ENCODE data around the gene CHST4. TPM values are rescaled to one million over a fixed set of nuclear protein-coding genes. Genes with fewer than 3 reads are reported as not detected.

CHST4 gene
- total RNA-seq, 1 experiment from 2014 or later, result 0.14 TPM

GRCh38 chr16:71491054-71491453, 35.2 kb upstream of the CHST4 start:
- intact Hi-C loops (cut with micrococcal nuclease), result no loop called here
- no peaks in the 10 kb centered on the region for H3K9me3 Mint-ChIP-seq (ENCODE audit: unreplicated experiment)
- H3K4me1 Mint-ChIP-seq (ENCODE audit: insufficient read depth, unreplicated experiment), result no peaks in the 10 kb centered on the region
- no peak for DNase-seq (ENCODE audit: unreplicated experiment)
- no peak overlapping the region for H3K4me3 Mint-ChIP-seq (ENCODE audit: unreplicated experiment)
- no peak overlapping the region for H3K27ac Mint-ChIP-seq (ENCODE audit: low read depth, unreplicated experiment)
- BruUV-seq (replicated peaks), result no TSS peak
- CTCF ChIA-PET, result interaction anchor here (0.6 to 1.4 kb wide), 2 partner anchors 78 to 390 kb away, joined by 3 to 8 read pairs; no protein-coding TSS in a partner anchor
- TF ChIP-seq CTCF (IDR thresholded peaks at IDR 0.05; ENCODE audit: unreplicated experiment), result no peak
- POLR2A ChIA-PET, result no interaction called here
- no peaks in the 10 kb centered on the region for H3K36me3 Mint-ChIP-seq (ENCODE audit: insufficient read depth, unreplicated experiment)
- H3K27me3 Mint-ChIP-seq (ENCODE audit: insufficient read depth, unreplicated experiment), result no peaks in the 10 kb centered on the region

GRCh38 chr16:71492786-71493185, 33.4 kb upstream of the CHST4 start:
- no peaks in the 10 kb centered on the region for H3K36me3 Mint-ChIP-seq (ENCODE audit: insufficient read depth, unreplicated experiment)
- no peak overlapping the region for H3K27ac Mint-ChIP-seq (ENCODE audit: low read depth, unreplicated experiment)
- H3K9me3 Mint-ChIP-seq (ENCODE audit: unreplicated experiment), result no peaks in the 10 kb centered on the region
- CTCF ChIA-PET, result interaction anchor here (0.8 to 1.8 kb wide), 2 partner anchors 20 to 80 kb away, joined by 3 to 6 read pairs; no protein-coding TSS in a partner anchor
- no peaks in the 10 kb centered on the region for H3K27me3 Mint-ChIP-seq (ENCODE audit: insufficient read depth, unreplicated experiment)
- H3K4me1 Mint-ChIP-seq (ENCODE audit: insufficient read depth, unreplicated experiment), result no peaks in the 10 kb centered on the region
- intact Hi-C loops (cut with micrococcal nuclease), result no loop called here
- TF ChIP-seq CTCF (IDR thresholded peaks at IDR 0.05; ENCODE audit: unreplicated experiment), result no peak
- no TSS peak for BruUV-seq (replicated peaks)
- DNase-seq (ENCODE audit: unreplicated experiment), result no peak
- H3K4me3 Mint-ChIP-seq (ENCODE audit: unreplicated experiment), result no peak overlapping the region
- POLR2A ChIA-PET, result no interaction called here

GRCh38 chr16:71493213-71493612, 33.0 kb upstream of the CHST4 start:
- H3K4me3 Mint-ChIP-seq (ENCODE audit: unreplicated experiment), result no peak overlapping the region
- POLR2A ChIA-PET, result no interaction called here
- no TSS peak for BruUV-seq (replicated peaks)
- TF ChIP-seq CTCF (IDR thresholded peaks at IDR 0.05; ENCODE audit: unreplicated experiment), result no peak
- no peaks in the 10 kb centered on the region for H3K36me3 Mint-ChIP-seq (ENCODE audit: insufficient read depth, unreplicated experiment)
- no peak overlapping the region for H3K27ac Mint-ChIP-seq (ENCODE audit: low read depth, unreplicated experiment)
- intact Hi-C loops (cut with micrococcal nuclease), result no loop called here
- CTCF ChIA-PET, result interaction anchor here (0.8 to 1.8 kb wide), 3 partner anchors 20 to 80 kb away, joined by 3 to 6 read pairs (median 4); no protein-coding TSS in a partner anchor
- no peaks in the 10 kb centered on the region for H3K4me1 Mint-ChIP-seq (ENCODE audit: insufficient read depth, unreplicated experiment)
- no peaks in the 10 kb centered on the region for H3K9me3 Mint-ChIP-seq (ENCODE audit: unreplicated experiment)
- H3K27me3 Mint-ChIP-seq (ENCODE audit: insufficient read depth, unreplicated experiment), result no peaks in the 10 kb centered on the region
- no peak for DNase-seq (ENCODE audit: unreplicated experiment)

GRCh38 chr16:71498031-71498430, 28.2 kb upstream of the CHST4 start:
- Mint-ChIP-seq H3K27me3 (ENCODE audit: insufficient read depth, unreplicated experiment) (peaks cover 7% of the 10 kb centered on the region), H3K4me1 (ENCODE audit: insufficient read depth, unreplicated experiment) (no peaks in the 10 kb centered on the region), H3K36me3 (ENCODE audit: insufficient read depth, unreplicated experiment) (no peaks in the 10 kb centered on the region), H3K27ac (ENCODE audit: low read depth, unreplicated experiment) (no peak overlapping the region), H3K9me3 (ENCODE audit: unreplicated experiment) (no peaks in the 10 kb centered on the region), H3K4me3 (ENCODE audit: unreplicated experiment) (no peak overlapping the region)
- no peak for DNase-seq (ENCODE audit: unreplicated experiment)
- no peak for TF ChIP-seq CTCF (IDR thresholded peaks at IDR 0.05; ENCODE audit: unreplicated experiment)
- CTCF ChIA-PET, result interaction anchor here (0.6 to 8.2 kb wide), 12 partner anchors 9 to 893 kb away, joined by 3 to 212 read pairs (median 8); partner anchors contain the start of genes CHST4 and ZNF19
- BruUV-seq (replicated peaks), result no TSS peak
- intact Hi-C loops (cut with micrococcal nuclease), result no loop called here
- POLR2A ChIA-PET, result interaction anchor here (3.1 kb wide), 1 partner anchor 85 kb away, joined by 11 read pairs; no protein-coding TSS in a partner anchor
